ENCODE data around the gene HOXB8.

DNA sequence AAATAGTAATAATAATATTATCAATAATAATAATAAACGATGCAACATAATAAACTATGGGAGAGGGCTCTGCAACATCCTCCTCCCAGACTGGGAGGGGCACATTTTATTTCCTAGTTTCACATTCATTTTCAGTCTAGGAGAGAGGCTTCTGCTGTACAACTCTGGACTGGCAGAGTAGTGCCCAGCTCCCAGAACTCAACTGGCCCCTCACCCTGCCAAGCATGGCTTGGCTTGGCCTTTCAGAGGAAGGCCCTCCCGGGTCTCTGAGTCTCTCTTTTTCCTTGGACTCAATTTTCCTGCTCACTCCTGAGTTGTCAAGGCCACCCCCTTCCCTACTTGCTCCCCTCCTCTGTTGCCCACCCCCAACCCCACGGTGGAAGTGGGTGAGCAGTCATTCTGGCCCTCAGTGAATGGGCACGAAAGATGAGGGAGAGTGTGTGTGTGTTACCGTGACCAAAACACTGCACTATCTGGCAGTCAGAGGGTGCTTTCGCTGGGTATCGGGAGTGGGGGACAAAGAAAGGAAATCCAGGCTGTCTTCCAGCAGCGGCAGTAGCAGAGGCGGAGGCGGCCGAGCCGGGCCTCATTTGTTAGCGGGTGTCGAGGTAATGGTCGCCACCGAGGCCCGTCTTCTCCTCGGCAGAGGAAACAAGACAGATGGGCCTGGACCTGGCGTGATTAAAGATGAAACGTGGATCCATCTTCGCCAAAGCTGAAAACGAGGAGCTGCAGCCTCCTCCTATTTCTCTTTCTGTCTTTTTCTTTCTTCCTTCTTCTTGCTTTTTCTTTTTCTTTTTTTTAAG is 39.2 kb downstream of the HOXB8 start:
- TF ChIP-seq CTCF (conservative IDR thresholded peaks at IDR 0.05 in 1 of 2, IDR thresholded peaks at IDR 0.05 in 1 of 2; ENCODE audit: low read depth in 1 of 2, low read length in 2 of 2) (no peak), EZH2 (IDR thresholded peaks at IDR 0.05; ENCODE audit: low read length, missing control alignments) (no peak)

All from fibroblast of lung (primary cell).